ENCODE data around the gene HK1. TPM values are rescaled to one million over a fixed set of nuclear protein-coding genes. Genes with fewer than 3 reads are reported as not detected.
A peak's percentile ranks its signal among the peaks of the same experiment; 100 is the strongest.

The HK1 gene
- total RNA-seq, 1 donor from 2014 or later, result 182 TPM

- Histone ChIP-seq H3K27me3 (ENCODE audit: control insufficient read depth, insufficient read depth, low read length) (no peaks in the 10 kb centered on the region), H3K4me3 (ENCODE audit: low read depth, low read length) (no peak overlapping the region), H3K36me3 (ENCODE audit: control insufficient read depth, insufficient read depth, low read length) (peaks cover 8% of the 10 kb centered on the region)
- FAIRE-seq, result no peak
- no peak for DNase-seq (ENCODE audit: low read depth)
- TF ChIP-seq, protein P1, sequence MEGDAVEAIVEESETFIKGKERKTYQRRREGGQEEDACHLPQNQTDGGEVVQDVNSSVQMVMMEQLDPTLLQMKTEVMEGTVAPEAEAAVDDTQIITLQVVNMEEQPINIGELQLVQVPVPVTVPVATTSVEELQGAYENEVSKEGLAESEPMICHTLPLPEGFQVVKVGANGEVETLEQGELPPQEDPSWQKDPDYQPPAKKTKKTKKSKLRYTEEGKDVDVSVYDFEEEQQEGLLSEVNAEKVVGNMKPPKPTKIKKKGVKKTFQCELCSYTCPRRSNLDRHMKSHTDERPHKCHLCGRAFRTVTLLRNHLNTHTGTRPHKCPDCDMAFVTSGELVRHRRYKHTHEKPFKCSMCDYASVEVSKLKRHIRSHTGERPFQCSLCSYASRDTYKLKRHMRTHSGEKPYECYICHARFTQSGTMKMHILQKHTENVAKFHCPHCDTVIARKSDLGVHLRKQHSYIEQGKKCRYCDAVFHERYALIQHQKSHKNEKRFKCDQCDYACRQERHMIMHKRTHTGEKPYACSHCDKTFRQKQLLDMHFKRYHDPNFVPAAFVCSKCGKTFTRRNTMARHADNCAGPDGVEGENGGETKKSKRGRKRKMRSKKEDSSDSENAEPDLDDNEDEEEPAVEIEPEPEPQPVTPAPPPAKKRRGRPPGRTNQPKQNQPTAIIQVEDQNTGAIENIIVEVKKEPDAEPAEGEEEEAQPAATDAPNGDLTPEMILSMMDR (IDR thresholded peaks at IDR 0.05; ENCODE audit: insufficient read depth, low read length, severe bottlenecking), result no peak
Observed at GRCh38 chr10:69356187-69356586, 77.9 kb downstream of the HK1 start.

GRCh38 chr10:69358148-69358795 lies 80.0 kb downstream of the HK1 start:
- Histone ChIP-seq H3K36me3 (ENCODE audit: control insufficient read depth, insufficient read depth, low read length) (peaks cover 12% of the 10 kb centered on the region), H3K4me3 (ENCODE audit: low read depth, low read length) (no peak overlapping the region), H3K27me3 (ENCODE audit: control insufficient read depth, insufficient read depth, low read length) (no peaks in the 10 kb centered on the region)
- TF ChIP-seq, protein P1 (IDR thresholded peaks at IDR 0.05; ENCODE audit: insufficient read depth, low read length, severe bottlenecking), result no peak
- DNase-seq (ENCODE audit: low read depth) (no peak), FAIRE-seq (no peak)

GRCh38 chr10:69359148-69359547 lies 80.9 kb downstream of the HK1 start:
- H3K27me3 ChIP-seq (ENCODE audit: control insufficient read depth, insufficient read depth, low read length), result no peaks in the 10 kb centered on the region
- FAIRE-seq (no peak), DNase-seq (ENCODE audit: low read depth) (no peak)
- TF ChIP-seq, protein P1 (IDR thresholded peaks at IDR 0.05; ENCODE audit: insufficient read depth, low read length, severe bottlenecking), result no peak
- H3K4me3 ChIP-seq (ENCODE audit: low read depth, low read length), result no peak overlapping the region
- peaks cover 13% of the 10 kb centered on the region for H3K36me3 ChIP-seq (ENCODE audit: control insufficient read depth, insufficient read depth, low read length)

GRCh38 chr10:69359594-69359993 lies 81.3 kb downstream of the HK1 start:
- TF ChIP-seq, protein P1 (IDR thresholded peaks at IDR 0.05; ENCODE audit: insufficient read depth, low read length, severe bottlenecking), result no peak
- peaks cover 16% of the 10 kb centered on the region for H3K36me3 ChIP-seq (ENCODE audit: control insufficient read depth, insufficient read depth, low read length)
- H3K27me3 ChIP-seq (ENCODE audit: control insufficient read depth, insufficient read depth, low read length), result no peaks in the 10 kb centered on the region
- FAIRE-seq (no peak), DNase-seq (ENCODE audit: low read depth) (no peak)
- H3K4me3 ChIP-seq (ENCODE audit: low read depth, low read length), result no peak overlapping the region

DNA sequence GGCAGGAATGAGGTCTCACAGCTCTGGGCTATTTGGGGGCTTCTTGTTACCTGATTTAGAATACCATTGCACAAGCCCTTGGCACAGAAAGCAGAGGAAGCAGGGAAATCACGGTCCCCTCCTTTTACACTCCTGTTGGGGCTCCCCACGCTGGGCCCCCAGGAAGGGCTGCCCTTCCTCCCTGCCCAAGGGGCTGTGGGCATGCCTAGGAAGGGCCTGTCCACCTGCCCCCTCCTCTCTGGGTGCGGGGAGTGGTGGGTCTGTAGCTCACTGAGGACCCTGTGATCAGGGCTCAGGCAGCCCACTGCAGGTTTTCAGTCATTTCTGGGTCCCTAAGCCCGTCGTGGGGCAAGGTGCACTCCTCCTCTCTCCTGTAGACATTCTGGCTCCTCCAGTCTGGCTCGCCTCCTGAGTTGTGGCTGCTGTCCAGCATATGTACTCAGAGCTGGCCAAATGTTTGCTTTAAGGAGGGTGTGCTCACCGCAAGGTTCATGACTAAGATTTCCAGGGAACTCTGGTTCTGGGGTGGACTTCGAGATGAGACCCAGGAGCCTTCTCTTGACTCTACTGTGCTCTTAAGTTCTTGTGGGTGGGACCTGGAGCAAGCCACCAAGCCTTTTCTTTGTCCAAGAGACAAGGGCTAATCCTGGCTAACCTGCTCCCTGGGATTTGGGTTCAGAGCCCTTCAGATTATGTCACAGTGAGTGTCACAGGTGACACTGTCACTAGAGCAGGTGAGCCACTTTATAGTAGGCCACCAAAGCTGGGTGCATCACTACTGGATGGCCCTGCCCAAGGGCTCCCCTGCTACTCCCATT lies 82.4 kb downstream of the HK1 start:
- DNase-seq (ENCODE audit: low read depth) (peak; percentile 91), FAIRE-seq (peak; percentile 70)
- Histone ChIP-seq H3K27me3 (ENCODE audit: control insufficient read depth, insufficient read depth, low read length) (no peaks in the 10 kb centered on the region), H3K36me3 (ENCODE audit: control insufficient read depth, insufficient read depth, low read length) (peaks cover 22% of the 10 kb centered on the region), H3K4me3 (ENCODE audit: low read depth, low read length) (no peak overlapping the region)
- TF ChIP-seq, protein P1 (IDR thresholded peaks at IDR 0.05; ENCODE audit: insufficient read depth, low read length, severe bottlenecking), result no peak
